ENCODE data around the gene FBXW8.

The FBXW8 gene

DNA sequence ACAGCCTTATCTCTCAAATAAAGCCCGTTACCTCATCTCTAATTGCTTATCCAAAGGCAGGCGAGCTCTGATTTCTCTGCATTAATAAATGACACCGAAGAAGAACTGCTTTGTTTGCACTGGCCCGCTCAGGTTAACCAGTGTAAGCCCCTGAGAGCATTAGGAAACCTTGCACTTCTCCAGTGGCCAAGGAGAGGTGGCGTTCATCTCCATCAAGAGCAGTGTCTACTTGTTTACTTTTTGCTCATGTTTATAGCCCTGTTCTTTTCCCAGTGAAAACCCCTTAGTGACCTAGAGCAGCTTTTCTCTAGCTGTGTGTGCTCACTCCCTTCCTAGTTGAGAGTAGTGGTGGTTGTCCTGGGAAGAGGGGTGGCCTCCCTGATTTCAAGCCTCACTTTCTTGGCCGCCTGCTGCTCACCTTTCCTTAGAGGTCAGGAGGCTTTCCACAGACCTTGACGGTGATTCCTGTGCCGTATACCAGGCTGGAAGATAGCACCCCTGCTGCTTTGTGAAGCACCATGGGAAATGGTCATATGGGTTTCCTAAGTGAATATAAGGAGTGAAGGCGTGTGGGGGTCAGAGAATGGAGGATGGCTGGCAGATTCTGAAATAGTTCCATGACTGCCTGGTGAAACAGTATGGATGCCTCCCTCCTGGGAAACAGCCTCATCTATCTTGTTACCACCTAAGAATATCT is 16.6 kb downstream of the FBXW8 start:
- H3K4me3 Mint-ChIP-seq, result no peak overlapping the region

DNA sequence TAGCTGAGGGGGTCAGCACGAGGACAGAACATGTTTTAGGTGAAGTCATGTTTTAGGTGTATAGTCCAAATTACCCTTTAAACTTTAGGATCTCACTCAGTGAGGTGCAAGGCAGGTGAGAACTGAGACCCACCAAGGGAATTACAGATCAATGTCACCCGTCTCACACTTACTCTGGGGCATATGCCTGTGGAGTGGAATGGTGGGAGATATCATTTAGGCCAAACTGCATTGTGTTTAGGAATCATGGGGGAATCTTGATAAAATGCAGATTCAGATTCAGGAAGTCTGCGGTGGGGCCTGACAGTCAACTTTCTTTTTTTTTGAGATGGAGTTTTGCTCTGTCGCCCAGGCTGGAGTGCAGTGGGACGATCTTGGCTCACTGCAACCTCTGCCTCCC is 17.8 kb downstream of the FBXW8 start:
- Mint-ChIP-seq H3K4me1 (peaks cover 46% of the 10 kb centered on the region), H3K4me3 (no peak overlapping the region), H3K36me3 (peaks cover 66% of the 10 kb centered on the region), H3K9me3 (no peaks in the 10 kb centered on the region), H3K27me3 (no peaks in the 10 kb centered on the region), H3K27ac (no peak overlapping the region)
- no peak for ATAC-seq

More for the DNA sequence above, 16.6 kb downstream of the FBXW8 start:
- peaks cover 62% of the 10 kb centered on the region for H3K36me3 Mint-ChIP-seq
- no peaks in the 10 kb centered on the region for H3K9me3 Mint-ChIP-seq
- H3K4me1 Mint-ChIP-seq, result peaks cover 51% of the 10 kb centered on the region
- no peak for ATAC-seq
- no peaks in the 10 kb centered on the region for H3K27me3 Mint-ChIP-seq
- H3K27ac Mint-ChIP-seq, result no peak overlapping the region

DNA sequence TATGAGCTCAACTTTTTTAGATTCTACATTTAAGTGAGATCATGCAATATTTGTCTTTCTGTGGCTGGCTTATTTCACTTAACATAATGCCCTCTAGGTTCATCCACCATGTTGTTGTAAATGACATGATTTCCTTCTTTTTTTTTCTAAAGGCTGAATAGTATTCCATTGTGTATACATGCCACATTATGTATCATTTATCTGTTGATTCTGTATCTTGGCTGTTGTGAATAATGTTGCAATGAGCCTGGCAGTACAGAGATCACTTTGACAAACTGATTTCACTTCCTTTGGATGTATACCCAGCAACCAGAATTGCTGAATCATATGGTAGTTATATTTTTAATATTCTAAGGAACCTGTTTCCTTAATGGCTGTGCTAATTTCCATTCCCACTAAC is 19.1 kb downstream of the FBXW8 start:
- no peak overlapping the region for H3K4me3 Mint-ChIP-seq
- H3K4me1 Mint-ChIP-seq, result peaks cover 35% of the 10 kb centered on the region
- H3K27ac Mint-ChIP-seq, result peak overlapping the region; percentile 15
- H3K27me3 Mint-ChIP-seq, result no peaks in the 10 kb centered on the region
- no peaks in the 10 kb centered on the region for H3K9me3 Mint-ChIP-seq
- H3K36me3 Mint-ChIP-seq, result peaks cover 72% of the 10 kb centered on the region
- no peak for ATAC-seq

DNA sequence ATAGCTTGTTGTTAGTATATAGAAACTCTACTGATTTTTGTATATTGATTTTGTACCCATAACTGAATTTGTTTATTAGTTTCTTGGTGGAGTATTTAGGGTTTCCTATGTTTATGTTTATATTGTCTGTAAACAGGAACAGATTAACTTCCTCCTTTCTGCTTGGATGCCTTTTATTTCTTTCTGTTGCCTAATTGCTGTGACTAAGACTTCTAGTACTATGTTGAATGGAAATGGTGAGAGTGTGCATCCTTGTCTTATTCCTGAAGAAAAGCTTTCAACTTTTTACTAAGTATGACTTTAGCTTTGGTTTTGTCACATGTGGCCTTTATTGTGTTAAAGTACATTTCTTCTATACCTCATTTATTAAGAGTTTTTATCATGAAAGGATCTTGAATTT is 20.9 kb downstream of the FBXW8 start:
- Mint-ChIP-seq H3K4me3 (no peak overlapping the region), H3K27me3 (no peaks in the 10 kb centered on the region), H3K9me3 (no peaks in the 10 kb centered on the region), H3K27ac (no peak overlapping the region), H3K36me3 (peaks cover 82% of the 10 kb centered on the region), H3K4me1 (peaks cover 25% of the 10 kb centered on the region)
- no peak for ATAC-seq

- Mint-ChIP-seq H3K4me1 (peaks cover 23% of the 10 kb centered on the region), H3K27ac (no peak overlapping the region), H3K9me3 (no peaks in the 10 kb centered on the region), H3K27me3 (no peaks in the 10 kb centered on the region), H3K4me3 (no peak overlapping the region), H3K36me3 (peaks cover 79% of the 10 kb centered on the region)
- ATAC-seq, result no peak
These were observed 22.3 kb downstream of the FBXW8 start for GRCh38 chr12:116933091-116933490.

- Mint-ChIP-seq H3K27ac (no peak overlapping the region), H3K4me3 (no peak overlapping the region), H3K4me1 (peaks cover 23% of the 10 kb centered on the region)
These were observed 22.9 kb downstream of the FBXW8 start for GRCh38 chr12:116933512-116934246.

GRCh38 chr12:116934908-116935705 is 24.4 kb downstream of the FBXW8 start:
- Mint-ChIP-seq H3K4me1 (peaks cover 19% of the 10 kb centered on the region), H3K27ac (no peak overlapping the region), H3K36me3 (peaks cover 60% of the 10 kb centered on the region), H3K27me3 (no peaks in the 10 kb centered on the region), H3K9me3 (no peaks in the 10 kb centered on the region), H3K4me3 (no peak overlapping the region)
- ATAC-seq, result no peak

More at GRCh38 chr12:116933512-116934246, 22.9 kb downstream of the FBXW8 start:
- H3K36me3 Mint-ChIP-seq, result peaks cover 74% of the 10 kb centered on the region
- no peaks in the 10 kb centered on the region for H3K9me3 Mint-ChIP-seq
- H3K27me3 Mint-ChIP-seq, result no peaks in the 10 kb centered on the region
- ATAC-seq, result no peak

DNA sequence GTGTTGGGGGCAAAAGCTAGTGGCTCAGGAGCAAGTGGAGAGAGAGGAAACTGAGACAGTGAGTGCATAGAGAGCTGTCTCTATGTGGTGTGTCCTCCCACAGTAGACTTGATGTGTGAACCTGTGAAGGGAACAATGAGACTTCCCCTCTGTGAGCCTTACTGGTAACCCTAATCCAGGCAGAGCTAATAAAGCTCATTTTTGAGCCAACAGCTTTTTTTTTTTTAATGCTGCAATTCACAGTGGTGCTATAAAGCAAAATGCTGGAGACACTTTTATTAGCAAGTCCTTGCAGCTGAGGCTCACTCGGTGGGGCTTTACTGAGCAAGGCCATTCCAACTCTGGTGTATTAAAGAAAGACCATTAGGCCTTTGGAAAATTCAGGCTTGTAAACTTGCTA is 26.9 kb downstream of the FBXW8 start:
- no peak overlapping the region for H3K4me3 Mint-ChIP-seq
- no peaks in the 10 kb centered on the region for H3K4me1 Mint-ChIP-seq
- no peak overlapping the region for H3K27ac Mint-ChIP-seq
- H3K9me3 Mint-ChIP-seq, result no peaks in the 10 kb centered on the region
- ATAC-seq, result no peak
- H3K27me3 Mint-ChIP-seq, result no peaks in the 10 kb centered on the region
- peaks cover 61% of the 10 kb centered on the region for H3K36me3 Mint-ChIP-seq

- H3K4me1 Mint-ChIP-seq, result no peaks in the 10 kb centered on the region
- no peaks in the 10 kb centered on the region for H3K9me3 Mint-ChIP-seq
- no peak for ATAC-seq
- no peak overlapping the region for H3K27ac Mint-ChIP-seq
- H3K4me3 Mint-ChIP-seq, result no peak overlapping the region
- no peaks in the 10 kb centered on the region for H3K27me3 Mint-ChIP-seq
- H3K36me3 Mint-ChIP-seq, result peaks cover 69% of the 10 kb centered on the region
These were observed 29.0 kb downstream of the FBXW8 start for GRCh38 chr12:116939734-116940133.

DNA sequence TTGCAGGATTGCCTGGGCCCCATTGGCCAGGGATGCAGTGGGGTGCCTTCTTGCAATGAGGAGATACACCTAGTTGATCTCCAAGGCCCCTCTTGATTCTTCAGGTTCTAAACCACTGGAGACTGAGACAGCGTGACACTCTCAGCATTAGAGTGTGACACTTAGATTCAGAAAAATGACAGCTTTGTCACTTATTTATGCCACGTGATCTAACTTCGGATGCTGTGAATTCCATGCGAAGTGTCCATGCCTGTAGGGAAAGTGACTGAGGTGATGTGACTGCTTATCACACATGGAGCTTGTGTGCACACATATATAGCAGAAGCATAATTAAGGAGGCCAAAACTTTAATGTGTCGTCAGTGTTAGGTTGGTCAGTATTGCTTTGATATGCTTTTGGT is 30.4 kb downstream of the FBXW8 start:
- Mint-ChIP-seq H3K9me3 (no peaks in the 10 kb centered on the region), H3K4me3 (no peak overlapping the region), H3K4me1 (no peaks in the 10 kb centered on the region), H3K27ac (no peak overlapping the region), H3K36me3 (peaks cover 67% of the 10 kb centered on the region), H3K27me3 (no peaks in the 10 kb centered on the region)
- no peak for ATAC-seq

- H3K9me3 Mint-ChIP-seq, result no peaks in the 10 kb centered on the region
- no peak overlapping the region for H3K27ac Mint-ChIP-seq
- H3K4me3 Mint-ChIP-seq, result no peak overlapping the region
These were observed 32.9 kb downstream of the FBXW8 start for GRCh38 chr12:116943419-116944372.

GRCh38 chr12:116945886-116946550 is 35.3 kb downstream of the FBXW8 start:
- Mint-ChIP-seq H3K36me3 (peaks cover 75% of the 10 kb centered on the region), H3K9me3 (no peaks in the 10 kb centered on the region), H3K4me3 (no peak overlapping the region), H3K4me1 (peaks cover 5% of the 10 kb centered on the region), H3K27ac (no peak overlapping the region), H3K27me3 (no peaks in the 10 kb centered on the region)
- ATAC-seq, result no peak

More at GRCh38 chr12:116943419-116944372, 32.9 kb downstream of the FBXW8 start:
- no peak for ATAC-seq
- H3K36me3 Mint-ChIP-seq, result peaks cover 65% of the 10 kb centered on the region
- peaks cover 5% of the 10 kb centered on the region for H3K4me1 Mint-ChIP-seq
- no peaks in the 10 kb centered on the region for H3K27me3 Mint-ChIP-seq

GRCh38 chr12:116948298-116948697 is 37.5 kb downstream of the FBXW8 start:
- H3K27ac Mint-ChIP-seq, result no peak overlapping the region
- peaks cover 5% of the 10 kb centered on the region for H3K4me1 Mint-ChIP-seq
- no peaks in the 10 kb centered on the region for H3K27me3 Mint-ChIP-seq
- peaks cover 64% of the 10 kb centered on the region for H3K36me3 Mint-ChIP-seq
- no peak overlapping the region for H3K4me3 Mint-ChIP-seq
- no peaks in the 10 kb centered on the region for H3K9me3 Mint-ChIP-seq
- ATAC-seq, result no peak

DNA sequence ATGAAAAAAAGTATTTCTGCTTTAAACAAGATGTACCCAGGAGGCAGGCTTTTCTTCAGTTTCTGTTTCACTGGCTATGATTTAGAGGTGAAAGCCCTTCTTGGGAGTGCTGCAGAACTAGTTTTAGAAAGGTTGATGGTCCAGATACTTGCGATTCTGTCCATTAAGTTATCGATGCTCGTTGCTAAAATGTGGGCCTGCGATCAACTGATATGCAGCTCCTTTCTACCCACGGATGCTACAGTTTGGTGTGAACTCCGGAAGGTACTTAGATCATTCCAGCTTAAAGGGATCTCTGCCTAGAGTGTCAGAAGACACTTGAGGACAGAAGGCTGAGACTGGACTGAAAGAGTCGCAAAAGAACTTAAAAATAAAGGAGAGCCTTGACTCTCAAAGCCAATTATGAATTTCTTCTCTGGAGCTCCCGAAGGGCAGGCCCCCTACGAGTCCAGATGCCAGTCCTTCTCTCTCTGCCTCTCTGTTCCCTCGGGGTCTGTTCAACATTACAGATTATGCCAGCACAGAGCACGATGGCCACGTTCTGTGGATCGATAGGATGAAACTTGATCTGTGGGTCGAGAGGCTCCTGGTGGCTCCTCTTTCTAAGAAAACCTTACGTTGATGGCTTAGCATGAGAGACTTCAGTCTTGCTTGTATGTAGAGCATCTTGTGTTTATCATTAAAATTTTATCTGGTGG is 40.0 kb downstream of the FBXW8 start:
- peaks cover 54% of the 10 kb centered on the region for H3K36me3 Mint-ChIP-seq
- no peaks in the 10 kb centered on the region for H3K27me3 Mint-ChIP-seq
- no peak for ATAC-seq
- H3K4me1 Mint-ChIP-seq, result peaks cover 9% of the 10 kb centered on the region
- H3K4me3 Mint-ChIP-seq, result no peak overlapping the region
- H3K9me3 Mint-ChIP-seq, result no peaks in the 10 kb centered on the region
- H3K27ac Mint-ChIP-seq, result no peak overlapping the region
